Chondrocyte (in vitro differentiated cells): ENCODE results near the gene MYO6. TPM values are rescaled to one million over a fixed set of nuclear protein-coding genes. Genes with fewer than 3 reads are reported as not detected.

Source experiments
- DNase-seq: peaks from one replicate; pipeline ENCODE4 v3.0.0; 2021; ENCODE audit warnings: mixed read lengths, low spot score
- H3K27ac Mint-ChIP-seq: one replicate; pipeline ENCODE4 v1.8.0; 2021; ENCODE audit warnings: mild to moderate bottlenecking, moderate library complexity, mixed read lengths; ENCODE audit not compliant: unreplicated experiment
- H3K27me3 Mint-ChIP-seq: 2 replicates; pipeline ENCODE4 v1.8.0; 2021; ENCODE audit warnings: low read depth, mixed read lengths
- H3K36me3 Mint-ChIP-seq: 2 replicates; pipeline ENCODE4 v1.8.0; 2021; ENCODE audit warnings: low read depth, mixed read lengths
- H3K4me1 Mint-ChIP-seq: 2 replicates; pipeline ENCODE4 v1.8.0; 2021; ENCODE audit warnings: low read depth, mild to moderate bottlenecking, mixed read lengths
- H3K4me3 Mint-ChIP-seq: one replicate; pipeline ENCODE4 v1.8.0; 2021; ENCODE audit warnings: mild to moderate bottlenecking, moderate library complexity, mixed read lengths; ENCODE audit not compliant: unreplicated experiment
- H3K9me3 Mint-ChIP-seq: 2 replicates; pipeline ENCODE4 v1.8.0; 2021; ENCODE audit warnings: low read depth, mixed read lengths
- CTCF ChIP-seq: fragments of 200-600 bp; sonication (generic); IDR thresholded peaks from 2 replicates; pipeline ENCODE4 v1.5.0; 2021; ENCODE audit warnings: antibody characterized with exemption, mild to moderate bottlenecking, moderate library complexity
- total RNA-seq: library from RNA; stranded (reverse); gene quantifications from 3 replicates; pipeline ENCODE4 v1.2.1, GENCODE V29; 2021

Gene MYO6
- total RNA-seq, 1 donor from 2014 or later, result 32.5 TPM

GRCh38 chr6:75940564-75940963 is 191.5 kb downstream of the MYO6 start:
- Mint-ChIP-seq H3K36me3 (peaks cover 2% of the 10 kb centered on the region), H3K9me3 (no peaks in the 10 kb centered on the region), H3K27ac (no peak overlapping the region), H3K4me1 (no peaks in the 10 kb centered on the region), H3K27me3 (peaks cover 44% of the 10 kb centered on the region), H3K4me3 (no peak overlapping the region)
- no peak for TF ChIP-seq CTCF
- no peak for DNase-seq

- no peaks in the 10 kb centered on the region for H3K9me3 Mint-ChIP-seq
- no peaks in the 10 kb centered on the region for H3K4me1 Mint-ChIP-seq
- H3K4me3 Mint-ChIP-seq, result no peak overlapping the region
- TF ChIP-seq CTCF, result no peak
- H3K36me3 Mint-ChIP-seq, result peaks cover 2% of the 10 kb centered on the region
- DNase-seq, result no peak
- peaks cover 50% of the 10 kb centered on the region for H3K27me3 Mint-ChIP-seq
- no peak overlapping the region for H3K27ac Mint-ChIP-seq
Observed at GRCh38 chr6:75941509-75941908, 192.5 kb downstream of the MYO6 start.

- Mint-ChIP-seq H3K36me3 (peaks cover 2% of the 10 kb centered on the region), H3K9me3 (no peaks in the 10 kb centered on the region), H3K27me3 (peaks cover 60% of the 10 kb centered on the region), H3K27ac (no peak overlapping the region), H3K4me3 (no peak overlapping the region), H3K4me1 (no peaks in the 10 kb centered on the region)
- DNase-seq, result no peak
- no peak for TF ChIP-seq CTCF
Observed at GRCh38 chr6:75943381-75943780, 194.3 kb downstream of the MYO6 start.

GRCh38 chr6:75946146-75946831 is 197.2 kb downstream of the MYO6 start:
- H3K4me3 Mint-ChIP-seq, result no peak overlapping the region

GRCh38 chr6:75947935-75948334 is 198.9 kb downstream of the MYO6 start:
- peaks cover 55% of the 10 kb centered on the region for H3K27me3 Mint-ChIP-seq
- H3K9me3 Mint-ChIP-seq, result no peaks in the 10 kb centered on the region
- no peaks in the 10 kb centered on the region for H3K4me1 Mint-ChIP-seq
- DNase-seq, result no peak
- no peak overlapping the region for H3K4me3 Mint-ChIP-seq
- no peak for TF ChIP-seq CTCF
- no peak overlapping the region for H3K27ac Mint-ChIP-seq
- no peaks in the 10 kb centered on the region for H3K36me3 Mint-ChIP-seq

More at GRCh38 chr6:75946146-75946831, 197.2 kb downstream of the MYO6 start:
- DNase-seq, result no peak
- Mint-ChIP-seq H3K36me3 (no peaks in the 10 kb centered on the region), H3K4me1 (no peaks in the 10 kb centered on the region), H3K27me3 (peaks cover 63% of the 10 kb centered on the region), H3K27ac (no peak overlapping the region), H3K9me3 (no peaks in the 10 kb centered on the region)
- no peak for TF ChIP-seq CTCF
